Measurements from ENCODE around the gene EPB41.

The EPB41 gene

GRCh38 chr1:29002792-29003191 is 88.4 kb downstream of the EPB41 start:
- no peaks in the 10 kb centered on the region for H3K9me3 ChIP-seq (ENCODE audit: control insufficient read depth, insufficient read depth, low read length)
- H3K36me3 ChIP-seq (ENCODE audit: control insufficient read depth, insufficient read depth, low read length): no peaks in the 10 kb centered on the region
- H3K27me3 ChIP-seq (ENCODE audit: control insufficient read depth, insufficient read depth, low read length): no peaks in the 10 kb centered on the region
- H3K9ac ChIP-seq (ENCODE audit: low read depth, low read length): no peak overlapping the region
- H3K4me1 ChIP-seq (ENCODE audit: control insufficient read depth, insufficient read depth, low read length): peaks cover 9% of the 10 kb centered on the region
- no peak overlapping the region for H3K4me3 ChIP-seq (ENCODE audit: low read depth, low read length)

GRCh38 chr1:29004288-29004687 is 89.9 kb downstream of the EPB41 start:
- H3K9me3 ChIP-seq (ENCODE audit: control insufficient read depth, insufficient read depth, low read length): no peaks in the 10 kb centered on the region
- peaks cover 9% of the 10 kb centered on the region for H3K4me1 ChIP-seq (ENCODE audit: control insufficient read depth, insufficient read depth, low read length)
- H3K4me3 ChIP-seq (ENCODE audit: low read depth, low read length): no peak overlapping the region
- H3K27me3 ChIP-seq (ENCODE audit: control insufficient read depth, insufficient read depth, low read length): no peaks in the 10 kb centered on the region
- H3K36me3 ChIP-seq (ENCODE audit: control insufficient read depth, insufficient read depth, low read length): no peaks in the 10 kb centered on the region
- H3K9ac ChIP-seq (ENCODE audit: low read depth, low read length): no peak overlapping the region

- Histone ChIP-seq H3K27me3 (ENCODE audit: control insufficient read depth, insufficient read depth, low read length) (no peaks in the 10 kb centered on the region), H3K4me3 (ENCODE audit: low read depth, low read length) (no peak overlapping the region), H3K4me1 (ENCODE audit: control insufficient read depth, insufficient read depth, low read length) (peaks cover 9% of the 10 kb centered on the region), H3K36me3 (ENCODE audit: control insufficient read depth, insufficient read depth, low read length) (no peaks in the 10 kb centered on the region), H3K9ac (ENCODE audit: low read depth, low read length) (no peak overlapping the region), H3K9me3 (ENCODE audit: control insufficient read depth, insufficient read depth, low read length) (no peaks in the 10 kb centered on the region)
These were observed 90.4 kb downstream of the EPB41 start for GRCh38 chr1:29004798-29005197.

- Histone ChIP-seq H3K4me3 (ENCODE audit: low read depth, low read length) (no peak overlapping the region), H3K4me1 (ENCODE audit: control insufficient read depth, insufficient read depth, low read length) (peaks cover 3% of the 10 kb centered on the region), H3K9ac (ENCODE audit: low read depth, low read length) (no peak overlapping the region), H3K9me3 (ENCODE audit: control insufficient read depth, insufficient read depth, low read length) (no peaks in the 10 kb centered on the region), H3K27me3 (ENCODE audit: control insufficient read depth, insufficient read depth, low read length) (no peaks in the 10 kb centered on the region), H3K36me3 (ENCODE audit: control insufficient read depth, insufficient read depth, low read length) (no peaks in the 10 kb centered on the region)
These were observed 97.4 kb downstream of the EPB41 start for GRCh38 chr1:29011775-29012174.

GRCh38 chr1:29017235-29017634 is 102.9 kb downstream of the EPB41 start:
- Histone ChIP-seq H3K4me1 (ENCODE audit: control insufficient read depth, insufficient read depth, low read length) (peaks cover 3% of the 10 kb centered on the region), H3K36me3 (ENCODE audit: control insufficient read depth, insufficient read depth, low read length) (no peaks in the 10 kb centered on the region), H3K9ac (ENCODE audit: low read depth, low read length) (no peak overlapping the region), H3K9me3 (ENCODE audit: control insufficient read depth, insufficient read depth, low read length) (no peaks in the 10 kb centered on the region), H3K4me3 (ENCODE audit: low read depth, low read length) (no peak overlapping the region), H3K27me3 (ENCODE audit: control insufficient read depth, insufficient read depth, low read length) (no peaks in the 10 kb centered on the region)

- Histone ChIP-seq H3K9me3 (ENCODE audit: control insufficient read depth, insufficient read depth, low read length) (no peaks in the 10 kb centered on the region), H3K9ac (ENCODE audit: low read depth, low read length) (no peak overlapping the region), H3K27me3 (ENCODE audit: control insufficient read depth, insufficient read depth, low read length) (no peaks in the 10 kb centered on the region), H3K4me3 (ENCODE audit: low read depth, low read length) (no peak overlapping the region), H3K36me3 (ENCODE audit: control insufficient read depth, insufficient read depth, low read length) (no peaks in the 10 kb centered on the region), H3K4me1 (ENCODE audit: control insufficient read depth, insufficient read depth, low read length) (no peaks in the 10 kb centered on the region)
These were observed 103.8 kb downstream of the EPB41 start for GRCh38 chr1:29017975-29018712.

- Histone ChIP-seq H3K27me3 (ENCODE audit: control insufficient read depth, insufficient read depth, low read length) (no peaks in the 10 kb centered on the region), H3K36me3 (ENCODE audit: control insufficient read depth, insufficient read depth, low read length) (no peaks in the 10 kb centered on the region), H3K9me3 (ENCODE audit: control insufficient read depth, insufficient read depth, low read length) (no peaks in the 10 kb centered on the region), H3K4me1 (ENCODE audit: control insufficient read depth, insufficient read depth, low read length) (no peaks in the 10 kb centered on the region), H3K9ac (ENCODE audit: low read depth, low read length) (no peak overlapping the region), H3K4me3 (ENCODE audit: low read depth, low read length) (no peak overlapping the region)
These were observed 108.3 kb downstream of the EPB41 start for GRCh38 chr1:29022620-29023019.

- Histone ChIP-seq H3K4me3 (ENCODE audit: low read depth, low read length) (no peak overlapping the region), H3K36me3 (ENCODE audit: control insufficient read depth, insufficient read depth, low read length) (no peaks in the 10 kb centered on the region), H3K4me1 (ENCODE audit: control insufficient read depth, insufficient read depth, low read length) (peaks cover 3% of the 10 kb centered on the region)
These were observed 115.3 kb downstream of the EPB41 start for GRCh38 chr1:29029667-29030066.

GRCh38 chr1:29032841-29033240 is 118.5 kb downstream of the EPB41 start:
- H3K27me3 ChIP-seq (ENCODE audit: control insufficient read depth, insufficient read depth, low read length): no peaks in the 10 kb centered on the region
- H3K9me3 ChIP-seq (ENCODE audit: control insufficient read depth, insufficient read depth, low read length): no peaks in the 10 kb centered on the region
- H3K36me3 ChIP-seq (ENCODE audit: control insufficient read depth, insufficient read depth, low read length): no peaks in the 10 kb centered on the region
- H3K4me3 ChIP-seq (ENCODE audit: low read depth, low read length): no peak overlapping the region
- peaks cover 3% of the 10 kb centered on the region for H3K4me1 ChIP-seq (ENCODE audit: control insufficient read depth, insufficient read depth, low read length)
- H3K9ac ChIP-seq (ENCODE audit: low read depth, low read length): no peak overlapping the region

More at GRCh38 chr1:29029667-29030066, 115.3 kb downstream of the EPB41 start:
- H3K27me3 ChIP-seq (ENCODE audit: control insufficient read depth, insufficient read depth, low read length): no peaks in the 10 kb centered on the region
- H3K9ac ChIP-seq (ENCODE audit: low read depth, low read length): no peak overlapping the region
- H3K9me3 ChIP-seq (ENCODE audit: control insufficient read depth, insufficient read depth, low read length): no peaks in the 10 kb centered on the region

- Histone ChIP-seq H3K9ac (ENCODE audit: low read depth, low read length) (no peak overlapping the region), H3K27me3 (ENCODE audit: control insufficient read depth, insufficient read depth, low read length) (no peaks in the 10 kb centered on the region), H3K4me3 (ENCODE audit: low read depth, low read length) (no peak overlapping the region), H3K9me3 (ENCODE audit: control insufficient read depth, insufficient read depth, low read length) (no peaks in the 10 kb centered on the region), H3K36me3 (ENCODE audit: control insufficient read depth, insufficient read depth, low read length) (no peaks in the 10 kb centered on the region), H3K4me1 (ENCODE audit: control insufficient read depth, insufficient read depth, low read length) (peaks cover 3% of the 10 kb centered on the region)
These were observed 119.6 kb downstream of the EPB41 start for GRCh38 chr1:29033829-29034466.

GRCh38 chr1:29043274-29043965 is 129.1 kb downstream of the EPB41 start:
- Histone ChIP-seq H3K4me3 (ENCODE audit: low read depth, low read length) (no peak overlapping the region), H3K9ac (ENCODE audit: low read depth, low read length) (no peak overlapping the region), H3K4me1 (ENCODE audit: control insufficient read depth, insufficient read depth, low read length) (no peaks in the 10 kb centered on the region), H3K36me3 (ENCODE audit: control insufficient read depth, insufficient read depth, low read length) (no peaks in the 10 kb centered on the region), H3K27me3 (ENCODE audit: control insufficient read depth, insufficient read depth, low read length) (no peaks in the 10 kb centered on the region), H3K9me3 (ENCODE audit: control insufficient read depth, insufficient read depth, low read length) (no peaks in the 10 kb centered on the region)

- no peaks in the 10 kb centered on the region for H3K27me3 ChIP-seq (ENCODE audit: control insufficient read depth, insufficient read depth, low read length)
- H3K36me3 ChIP-seq (ENCODE audit: control insufficient read depth, insufficient read depth, low read length): no peaks in the 10 kb centered on the region
- H3K4me1 ChIP-seq (ENCODE audit: control insufficient read depth, insufficient read depth, low read length): no peaks in the 10 kb centered on the region
- no peak overlapping the region for H3K9ac ChIP-seq (ENCODE audit: low read depth, low read length)
- H3K4me3 ChIP-seq (ENCODE audit: low read depth, low read length): no peak overlapping the region
- no peaks in the 10 kb centered on the region for H3K9me3 ChIP-seq (ENCODE audit: control insufficient read depth, insufficient read depth, low read length)
These were observed 129.6 kb downstream of the EPB41 start for GRCh38 chr1:29044010-29044409.
